HG02678 (cell line): ENCODE data around the gene DPAGT1.

Source experiments
- ATAC-seq: cut with Tn5 transposase; IDR thresholded peaks from one replicate; pipeline ENCODE4 v1.9.1; 2021; ENCODE audit warnings: mild to moderate bottlenecking, moderate library complexity; ENCODE audit not compliant: unreplicated experiment

DPAGT1 gene

DNA sequence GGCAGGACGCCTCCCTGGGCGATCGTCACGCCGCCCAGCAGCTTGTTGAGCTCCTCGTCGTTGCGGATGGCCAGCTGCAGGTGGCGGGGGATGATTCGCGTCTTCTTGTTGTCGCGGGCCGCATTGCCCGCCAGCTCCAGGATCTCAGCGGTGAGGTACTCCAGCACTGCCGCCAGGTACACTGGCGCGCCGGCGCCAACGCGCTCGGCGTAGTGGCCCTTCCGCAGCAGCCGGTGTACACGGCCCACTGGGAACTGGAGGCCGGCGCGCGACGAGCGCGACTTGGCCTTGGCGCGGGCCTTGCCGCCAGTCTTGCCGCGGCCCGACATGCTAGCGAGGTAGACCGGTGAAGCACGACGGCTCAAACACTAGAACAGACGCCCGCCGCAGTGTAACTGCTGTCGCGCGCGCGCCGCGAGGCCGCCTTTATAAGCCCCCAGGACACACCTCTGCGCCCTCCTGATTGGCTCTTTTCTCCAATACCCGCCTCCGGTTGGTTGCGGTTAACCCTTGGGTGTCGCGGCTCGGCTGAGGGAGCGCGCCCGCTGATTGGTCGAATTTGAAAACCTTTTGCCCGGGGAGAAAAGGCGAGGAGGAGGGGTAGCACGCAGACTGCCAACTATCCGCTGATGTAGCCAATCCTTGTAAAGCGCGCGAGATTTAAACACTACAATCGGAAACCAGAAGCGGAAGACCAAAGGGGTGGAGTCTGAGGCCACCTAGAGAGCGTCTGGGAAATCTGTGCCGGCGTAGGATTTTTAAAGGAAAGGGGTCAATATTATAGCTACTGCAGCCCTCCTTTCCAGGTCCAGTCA is 6.4 kb downstream of the DPAGT1 start:
- peak; percentile 87 for ATAC-seq

DNA sequence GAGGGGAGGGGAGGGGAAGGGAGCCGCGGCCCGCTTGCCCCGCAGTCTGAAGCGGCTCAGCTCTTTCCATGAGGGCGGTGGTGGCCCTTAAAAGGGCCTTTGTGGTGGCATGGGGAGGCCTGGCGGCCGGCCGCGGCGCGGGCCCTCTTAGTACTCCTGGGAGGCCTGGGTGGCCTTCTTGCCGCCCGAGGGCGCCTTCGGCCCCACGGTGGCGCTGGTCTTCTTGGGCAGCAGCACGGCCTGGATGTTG is 6.9 kb downstream of the DPAGT1 start:
- ATAC-seq = peak; percentile 38

DNA sequence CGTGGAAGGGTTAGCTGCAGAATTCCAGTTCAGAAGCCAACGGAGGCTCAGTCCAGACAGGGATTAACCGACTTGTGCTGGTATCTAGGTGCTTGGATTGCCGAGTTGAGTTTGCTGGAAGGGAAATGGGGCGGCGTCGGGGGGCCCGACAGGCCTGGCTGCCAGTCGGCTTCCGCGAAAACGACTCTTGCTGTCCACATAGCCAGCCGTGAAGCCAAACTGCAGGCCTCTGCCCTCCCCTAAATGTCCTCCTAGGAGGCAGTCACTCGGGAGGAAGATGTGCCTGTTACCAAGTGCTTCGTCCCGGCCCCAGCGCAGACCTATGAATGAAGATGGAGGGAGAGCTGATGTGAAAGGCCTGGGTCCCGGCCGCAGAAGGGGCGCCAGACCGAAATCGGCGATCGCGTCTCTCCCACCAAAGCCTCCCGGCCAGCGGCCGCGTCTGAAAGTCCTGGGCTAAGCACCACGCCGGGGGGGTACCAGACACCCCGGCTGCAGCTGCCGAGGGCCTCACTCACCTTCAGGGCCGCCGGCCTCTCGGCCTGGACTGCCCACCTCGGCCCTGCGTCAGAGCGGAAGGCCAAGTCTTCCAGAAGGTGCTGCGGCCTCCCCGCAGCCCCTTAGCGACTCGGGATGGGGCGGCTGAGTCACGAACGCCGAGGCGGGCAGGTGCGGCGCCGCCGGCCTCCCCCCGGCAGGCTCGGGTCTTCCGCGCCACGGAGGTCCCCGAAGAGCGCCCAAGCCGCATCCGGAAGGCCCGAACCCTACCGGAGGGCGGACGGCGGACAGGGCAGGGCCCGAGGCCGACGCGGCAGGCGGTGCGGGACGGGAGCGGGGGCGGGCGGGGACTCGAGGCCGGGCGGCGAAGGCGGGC is 7.5 kb downstream of the DPAGT1 start:
- ATAC-seq = peak; percentile 1

DNA sequence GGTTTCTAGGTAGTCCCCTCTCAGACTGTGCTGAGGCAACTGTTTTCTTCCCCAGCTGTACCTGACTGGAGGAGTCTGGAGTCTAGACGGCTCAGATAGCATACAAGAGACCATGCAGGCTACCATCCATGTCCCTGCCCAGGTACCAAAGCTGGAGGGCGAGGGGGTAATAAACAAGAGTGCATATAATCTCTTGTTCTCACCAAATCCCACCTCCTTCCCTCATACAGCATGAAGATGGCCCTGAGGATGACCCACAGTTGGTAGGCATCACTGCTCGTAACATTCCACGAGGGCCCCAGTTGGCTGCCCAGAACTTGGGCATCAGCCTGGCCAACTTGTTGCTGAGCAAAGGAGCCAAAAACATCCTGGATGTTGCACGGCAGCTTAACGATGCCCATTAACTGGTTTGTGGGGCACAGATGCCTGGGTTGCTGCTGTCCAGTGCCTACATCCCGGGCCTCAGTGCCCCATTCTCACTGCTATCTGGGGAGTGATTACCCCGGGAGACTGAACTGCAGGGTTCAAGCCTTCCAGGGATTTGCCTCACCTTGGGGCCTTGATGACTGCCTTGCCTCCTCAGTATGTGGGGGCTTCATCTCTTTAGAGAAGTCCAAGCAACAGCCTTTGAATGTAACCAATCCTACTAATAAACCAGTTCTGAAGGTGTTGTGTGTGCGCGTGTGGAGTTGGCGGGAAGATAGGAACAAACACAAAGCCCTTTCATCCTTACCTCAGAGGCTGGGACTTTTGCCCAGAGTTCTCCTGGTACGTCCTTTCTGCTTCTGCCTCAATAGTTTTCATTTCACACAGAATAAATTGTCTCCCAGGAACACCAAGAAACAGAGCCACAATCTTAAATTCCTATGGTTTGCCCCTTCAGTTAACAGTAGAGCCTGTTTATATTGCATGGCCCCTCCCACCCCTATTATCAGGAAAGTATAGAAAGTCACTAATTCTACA is 8.5 kb downstream of the DPAGT1 start:
- no peak for ATAC-seq

DNA sequence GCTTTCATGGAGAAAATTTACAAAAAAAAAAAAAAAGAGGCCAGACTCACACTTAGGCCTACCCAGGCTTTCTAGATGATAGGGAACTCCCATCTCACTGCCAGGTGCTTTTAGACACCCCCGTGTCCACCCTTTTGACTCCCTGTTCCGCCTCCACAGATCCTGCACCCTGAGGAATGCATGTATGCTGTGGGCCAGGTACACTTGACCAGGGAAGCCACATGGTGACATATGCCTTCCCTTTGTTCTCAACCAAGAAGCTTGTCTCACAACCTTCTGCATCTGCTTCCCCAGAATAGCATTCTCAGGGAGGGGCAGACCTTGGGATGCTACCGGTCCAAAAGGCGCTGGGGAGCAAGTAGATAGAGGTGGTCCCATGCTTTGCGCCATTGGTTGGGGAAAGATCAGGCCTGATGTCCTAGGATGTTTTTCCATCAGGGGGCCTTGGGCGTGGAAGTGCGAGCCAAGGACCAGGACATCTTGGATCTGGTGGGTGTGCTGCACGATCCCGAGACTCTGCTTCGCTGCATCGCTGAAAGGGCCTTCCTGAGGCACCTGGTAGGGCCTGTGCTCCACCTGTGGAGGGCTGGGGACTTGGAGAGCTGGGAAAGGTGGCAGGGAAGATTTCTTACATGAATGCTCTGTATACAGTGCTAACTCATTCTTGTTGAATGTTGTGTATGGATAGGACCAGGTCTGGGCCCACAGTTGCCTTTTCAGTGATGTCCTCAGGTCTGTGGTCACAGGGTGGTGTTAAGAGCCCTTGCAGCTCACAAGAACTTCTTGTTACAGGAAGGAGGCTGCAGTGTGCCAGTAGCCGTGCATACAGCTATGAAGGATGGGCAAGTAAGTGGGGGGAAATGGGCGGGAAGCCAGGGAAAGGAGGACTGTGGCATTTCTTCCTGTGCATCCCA is 9.4 kb downstream of the DPAGT1 start:
- no peak for ATAC-seq

DNA sequence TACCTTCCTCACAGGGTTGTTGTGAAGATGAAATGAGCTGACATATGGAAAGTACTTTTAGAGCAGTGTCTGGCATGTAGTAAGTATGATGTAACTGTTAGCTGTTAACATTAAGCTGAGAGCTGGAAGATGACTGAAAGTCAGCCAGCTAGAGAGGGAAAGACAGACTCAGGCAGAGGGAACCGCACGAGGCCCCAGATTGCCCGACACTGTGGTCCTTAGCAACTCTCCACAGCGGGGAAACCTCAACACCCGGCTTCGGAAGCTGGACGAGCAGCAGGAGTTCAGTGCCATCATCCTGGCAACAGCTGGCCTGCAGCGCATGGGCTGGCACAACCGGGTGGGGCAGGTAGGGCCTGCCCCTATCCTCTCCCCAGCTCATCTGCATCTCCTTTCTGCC is 10.5 kb downstream of the DPAGT1 start:
- no peak for ATAC-seq

DNA sequence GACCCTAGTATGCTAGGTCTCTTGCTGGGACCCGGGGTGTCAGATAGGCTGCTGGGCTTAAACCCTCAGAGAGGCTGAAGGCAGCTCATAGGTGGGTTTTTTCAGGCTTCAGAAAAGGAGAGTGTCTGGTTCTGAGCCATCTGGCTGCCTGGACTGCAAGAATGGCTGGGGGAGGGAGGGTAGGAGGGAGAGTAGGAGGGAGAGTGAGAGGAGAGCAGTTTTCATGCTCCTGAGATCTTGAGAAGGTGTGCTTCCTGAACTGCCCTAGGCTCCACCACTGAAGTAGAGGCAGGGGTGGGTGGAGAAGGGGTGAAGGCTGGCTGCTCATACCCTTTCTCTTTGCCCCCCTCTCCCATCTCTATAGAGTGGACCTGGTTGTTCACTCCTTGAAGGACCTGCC is 12.3 kb downstream of the DPAGT1 start:
- no peak for ATAC-seq

DNA sequence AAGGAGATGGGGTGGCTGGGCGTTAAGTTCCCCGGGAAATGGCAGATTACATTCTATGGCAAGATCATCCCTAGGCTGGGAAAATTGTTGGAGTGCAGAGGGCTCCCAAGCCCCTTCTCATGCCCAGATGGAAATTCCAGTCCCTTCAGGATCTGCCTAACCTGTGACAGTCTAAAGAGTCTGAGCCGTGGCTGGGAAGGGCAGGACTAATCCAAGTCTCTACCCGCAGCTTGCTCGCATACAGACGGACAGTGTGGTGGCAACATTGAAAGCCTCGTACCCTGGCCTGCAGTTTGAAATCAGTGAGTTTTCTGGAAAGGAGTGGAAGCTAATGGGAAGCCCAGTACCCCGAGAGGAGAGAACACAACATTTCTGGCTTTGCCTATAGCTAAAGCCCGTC is 13.2 kb downstream of the DPAGT1 start:
- no peak for ATAC-seq

DNA sequence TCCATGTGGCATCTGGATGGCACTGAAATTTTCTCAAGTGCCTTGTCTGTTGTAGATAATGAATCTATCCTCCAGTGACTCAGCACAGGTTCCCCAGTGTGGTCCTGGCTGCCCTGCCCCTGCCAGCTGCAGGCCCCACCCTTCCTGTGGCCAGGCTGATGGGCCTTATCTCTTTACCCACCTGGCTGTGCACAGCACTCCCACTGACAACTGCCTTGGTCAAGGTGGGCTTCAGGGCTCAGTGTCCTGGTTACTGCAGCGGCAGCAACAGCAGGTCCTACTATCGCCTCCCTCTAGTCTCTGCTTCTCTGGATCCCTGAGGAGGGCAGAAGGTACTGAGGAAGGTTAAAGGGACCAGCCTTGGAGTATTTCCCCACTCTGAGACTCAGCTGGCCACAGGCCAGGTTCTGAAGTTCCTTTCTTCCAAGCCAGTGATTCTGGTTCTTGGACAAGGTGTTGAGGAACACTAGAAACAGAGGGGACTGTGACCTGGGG is 13.9 kb downstream of the DPAGT1 start:
- ATAC-seq = no peak

DNA sequence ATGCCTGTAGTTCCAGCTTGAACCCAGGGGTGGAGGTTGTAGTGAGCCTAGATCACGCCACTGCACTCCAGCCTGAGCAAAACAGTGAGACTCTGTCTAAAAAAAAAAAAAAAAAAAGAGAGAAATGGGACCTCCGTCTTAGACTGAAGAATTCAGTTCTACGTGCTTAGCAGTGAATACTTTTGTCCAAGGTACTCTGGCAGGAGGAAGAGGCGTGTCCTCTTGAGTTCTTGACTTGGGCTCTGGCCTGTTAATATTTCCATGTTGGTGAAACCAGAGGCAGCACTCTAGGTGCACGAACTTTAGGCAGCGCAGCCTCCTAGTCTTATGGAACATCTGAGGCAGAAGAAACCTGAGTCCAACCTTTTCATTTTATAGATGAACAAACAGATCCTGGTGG is 14.5 kb downstream of the DPAGT1 start:
- ATAC-seq = no peak

DNA sequence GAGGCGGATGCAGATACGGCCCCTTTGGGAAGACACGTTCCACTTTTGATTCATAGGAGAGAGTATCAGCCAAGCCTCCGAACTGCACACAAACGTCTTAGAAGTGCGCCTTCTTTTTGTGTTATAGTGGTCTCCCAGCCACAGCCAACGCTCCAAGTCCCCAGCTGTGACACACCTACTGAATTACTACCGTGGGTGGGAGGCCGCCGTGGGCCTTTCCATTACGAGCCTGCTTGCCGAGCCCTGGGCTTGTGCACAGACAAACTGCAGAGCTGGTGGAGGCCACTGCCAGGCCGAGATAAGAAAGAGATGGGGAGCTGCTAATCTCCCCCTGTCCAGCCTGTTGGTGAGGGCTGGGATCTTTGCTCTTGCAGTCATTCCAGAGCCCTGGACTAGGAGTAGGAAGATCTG is 16.2 kb downstream of the DPAGT1 start:
- peak; percentile 10 for ATAC-seq

DNA sequence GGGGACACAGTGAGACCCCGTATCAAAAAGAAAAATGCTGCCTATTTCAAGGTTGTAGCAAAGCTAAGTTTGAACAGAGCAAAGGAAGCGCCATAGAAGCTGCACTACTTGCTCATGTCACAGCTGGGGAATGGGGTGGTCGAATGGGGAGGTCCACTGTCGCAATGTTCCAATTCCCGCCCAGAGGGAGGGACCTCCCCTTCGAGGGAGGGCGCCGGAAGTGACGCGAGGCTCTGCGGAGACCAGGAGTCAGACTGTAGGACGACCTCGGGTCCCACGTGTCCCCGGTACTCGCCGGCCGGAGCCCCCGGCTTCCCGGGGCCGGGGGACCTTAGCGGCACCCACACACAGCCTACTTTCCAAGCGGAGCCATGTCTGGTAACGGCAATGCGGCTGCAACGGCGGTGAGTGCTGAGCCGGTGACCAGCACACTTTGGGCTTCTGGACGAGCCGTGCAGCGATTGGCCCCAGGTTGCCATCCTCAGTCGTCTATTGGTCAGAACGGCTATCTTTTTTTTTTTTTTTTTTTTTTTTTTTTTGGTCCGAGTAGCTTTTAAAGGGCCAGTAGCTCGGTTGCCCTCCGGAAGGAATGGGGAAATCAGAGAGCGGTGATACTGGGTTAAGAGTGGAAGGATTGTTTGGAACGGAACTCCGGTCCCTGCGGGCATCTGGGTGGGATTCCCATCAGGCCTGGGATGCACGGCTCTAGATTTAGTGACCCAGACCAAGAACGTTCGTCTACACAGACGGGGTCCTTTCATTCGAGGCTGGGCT is 16.8 kb downstream of the DPAGT1 start, which contains the start of gene HMBS:
HMBS (plus strand) TSS at position 219 of the 774 bp plus-strand sequence; CDS start at position 372, 153 bp downstream.
- peak; percentile 94 for ATAC-seq

DNA sequence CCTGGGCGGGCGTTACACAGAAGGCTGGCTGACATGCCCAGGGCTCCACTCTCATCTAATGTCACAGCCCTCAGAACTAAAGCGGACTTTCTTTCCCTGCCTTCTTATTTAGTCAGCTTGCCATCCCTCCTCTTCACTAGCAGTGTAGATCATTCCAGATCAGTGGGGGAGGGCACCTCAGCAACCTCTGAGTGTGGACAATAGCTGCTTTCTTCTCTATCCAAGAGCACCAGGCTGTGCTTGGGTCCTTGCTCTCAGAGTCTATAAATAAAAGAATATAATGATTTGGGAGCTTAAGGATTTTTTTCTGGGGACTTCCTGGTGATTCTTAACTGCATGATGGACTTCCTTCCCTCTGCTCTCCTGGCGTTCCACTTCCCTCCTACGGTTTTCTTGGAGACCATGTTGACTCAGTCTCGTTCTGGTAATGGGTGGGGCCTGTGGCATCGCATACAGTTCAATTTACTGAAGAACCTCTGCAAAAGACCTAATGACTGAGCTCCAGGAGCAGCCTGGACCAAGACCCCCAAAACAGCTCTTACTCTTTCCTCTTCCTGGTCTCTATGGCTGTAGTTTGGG is 19.9 kb downstream of the DPAGT1 start:
- no peak for ATAC-seq

DNA sequence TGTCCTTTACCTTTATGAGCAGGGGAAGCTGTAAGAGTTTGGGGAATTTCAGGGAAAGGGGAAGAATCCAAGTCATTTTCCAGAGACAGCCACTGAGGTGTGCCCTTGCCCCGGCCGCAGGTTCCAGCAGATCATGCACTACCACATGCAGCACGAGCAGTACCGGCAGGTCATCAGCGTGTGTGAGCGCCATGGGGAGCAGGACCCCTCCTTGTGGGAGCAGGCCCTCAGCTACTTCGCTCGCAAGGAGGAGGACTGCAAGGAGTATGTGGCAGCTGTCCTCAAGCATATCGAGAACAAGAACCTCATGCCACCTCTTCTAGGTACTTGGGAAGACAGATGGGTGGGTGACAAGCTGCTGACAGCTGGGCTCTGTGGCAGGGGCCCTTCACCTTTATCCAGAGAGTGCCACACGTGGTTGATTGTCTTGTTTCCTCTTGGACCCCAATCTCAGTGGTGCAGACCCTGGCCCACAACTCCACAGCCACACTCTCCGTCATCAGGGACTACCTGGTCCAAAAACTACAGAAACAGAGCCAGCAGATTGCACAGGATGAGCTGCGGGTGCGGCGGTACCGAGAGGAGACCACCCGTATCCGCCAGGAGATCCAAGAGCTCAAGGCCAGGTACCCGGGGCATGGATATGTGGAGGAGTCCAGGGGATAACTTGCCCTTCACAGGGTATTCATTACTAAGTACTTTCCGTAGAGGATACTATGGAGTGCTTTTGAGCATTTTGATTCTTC is 22.8 kb downstream of the DPAGT1 start:
- no peak for ATAC-seq

DNA sequence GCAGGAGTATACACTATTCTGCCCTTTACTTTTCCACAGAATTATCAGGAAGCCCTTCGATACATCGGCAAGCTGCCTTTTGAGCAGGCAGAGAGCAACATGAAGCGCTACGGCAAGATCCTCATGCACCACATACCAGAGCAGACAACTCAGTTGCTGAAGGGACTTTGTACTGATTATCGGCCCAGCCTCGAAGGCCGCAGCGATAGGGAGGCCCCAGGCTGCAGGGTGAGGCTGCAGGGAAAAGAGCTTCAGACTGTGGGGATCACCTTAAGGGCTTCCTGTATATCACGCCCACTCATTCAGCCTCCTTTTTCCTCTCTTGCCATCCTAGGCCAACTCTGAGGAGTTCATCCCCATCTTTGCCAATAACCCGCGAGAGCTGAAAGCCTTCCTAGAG is 23.8 kb downstream of the DPAGT1 start:
- ATAC-seq = no peak

DNA sequence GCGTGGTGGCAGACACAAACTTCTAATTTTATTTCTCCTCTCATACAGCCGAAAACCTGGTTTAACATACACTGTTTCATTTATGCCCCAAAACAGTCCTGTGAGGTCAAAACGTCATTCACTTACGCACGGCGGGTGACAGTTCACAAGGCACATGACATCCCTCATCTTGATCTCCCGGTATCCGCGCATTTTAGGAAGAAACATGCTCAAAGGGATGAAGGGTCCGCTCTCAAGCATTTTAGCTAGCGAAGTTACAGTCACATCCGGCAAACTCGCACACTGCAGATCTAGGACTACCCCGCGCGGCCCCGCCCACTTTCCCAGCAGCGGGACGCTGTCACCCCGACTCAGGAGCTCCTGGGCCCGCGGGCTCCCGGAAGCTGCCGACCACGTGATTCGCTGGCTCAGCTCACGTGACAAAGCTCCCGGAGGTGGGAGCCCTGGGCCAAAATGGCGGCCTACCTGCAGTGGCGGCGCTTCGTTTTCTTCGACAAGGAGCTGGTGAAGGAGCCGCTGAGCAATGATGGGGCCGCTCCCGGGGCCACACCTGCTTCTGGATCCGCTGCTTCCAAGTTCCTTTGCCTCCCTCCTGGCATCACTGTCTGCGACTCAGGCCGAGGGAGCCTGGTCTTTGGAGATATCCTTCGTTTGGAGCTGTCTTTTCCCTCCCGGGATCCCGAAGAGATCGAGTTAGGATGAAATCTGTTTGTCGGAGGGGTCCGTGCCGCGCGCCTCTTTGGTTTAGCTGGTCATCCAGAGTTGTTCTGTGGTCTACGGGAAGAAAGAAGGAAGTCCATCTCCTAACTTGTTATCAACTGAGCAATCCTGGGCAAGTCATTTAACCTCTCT is 34.1 kb downstream of the DPAGT1 start, which contains the start of gene VPS11:
VPS11 (plus strand) TSS at position 448 of the 852 bp plus-strand sequence; CDS start at position 454, 6 bp downstream.
- ATAC-seq = peak; percentile 96

DNA sequence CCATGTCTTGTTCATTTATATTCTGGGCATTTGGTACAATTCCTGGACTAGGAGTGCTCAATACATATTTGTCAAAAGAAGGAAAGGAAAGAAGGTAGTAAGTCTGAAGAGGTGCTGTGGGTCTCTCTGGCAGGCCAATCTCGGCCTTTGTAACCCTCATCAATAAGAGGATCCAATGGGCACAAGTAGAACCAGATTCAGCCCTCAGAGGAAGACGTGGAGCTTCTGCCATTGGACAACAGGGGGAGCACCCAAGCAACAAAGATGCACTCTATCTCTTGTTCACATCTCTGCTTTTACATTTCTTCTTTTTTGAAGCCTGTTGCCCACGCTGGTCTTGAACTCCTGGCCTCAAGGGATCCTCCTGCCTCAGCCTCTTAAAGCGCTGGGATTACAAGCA is 36.3 kb downstream of the DPAGT1 start:
- ATAC-seq = no peak
